K562 treated with DMSO at 1 percent for 48 hours (cell line): ENCODE results near the gene PGD. TPM values are rescaled to one million over a fixed set of nuclear protein-coding genes. Genes with fewer than 3 reads are reported as not detected.

Experiments used
- total RNA-seq: library from RNA; unstranded; fragments of 300-600 nt; gene quantifications from 2 replicates; pipeline ENCODE4 v1.2.3, GENCODE V29; 2022; ENCODE audit warnings: low replicate concordance; ENCODE audit errors: extremely low read depth

Gene PGD
- 1,030 TPM in 1 of 2 replicates, not detected in the other for total RNA-seq

DNA sequence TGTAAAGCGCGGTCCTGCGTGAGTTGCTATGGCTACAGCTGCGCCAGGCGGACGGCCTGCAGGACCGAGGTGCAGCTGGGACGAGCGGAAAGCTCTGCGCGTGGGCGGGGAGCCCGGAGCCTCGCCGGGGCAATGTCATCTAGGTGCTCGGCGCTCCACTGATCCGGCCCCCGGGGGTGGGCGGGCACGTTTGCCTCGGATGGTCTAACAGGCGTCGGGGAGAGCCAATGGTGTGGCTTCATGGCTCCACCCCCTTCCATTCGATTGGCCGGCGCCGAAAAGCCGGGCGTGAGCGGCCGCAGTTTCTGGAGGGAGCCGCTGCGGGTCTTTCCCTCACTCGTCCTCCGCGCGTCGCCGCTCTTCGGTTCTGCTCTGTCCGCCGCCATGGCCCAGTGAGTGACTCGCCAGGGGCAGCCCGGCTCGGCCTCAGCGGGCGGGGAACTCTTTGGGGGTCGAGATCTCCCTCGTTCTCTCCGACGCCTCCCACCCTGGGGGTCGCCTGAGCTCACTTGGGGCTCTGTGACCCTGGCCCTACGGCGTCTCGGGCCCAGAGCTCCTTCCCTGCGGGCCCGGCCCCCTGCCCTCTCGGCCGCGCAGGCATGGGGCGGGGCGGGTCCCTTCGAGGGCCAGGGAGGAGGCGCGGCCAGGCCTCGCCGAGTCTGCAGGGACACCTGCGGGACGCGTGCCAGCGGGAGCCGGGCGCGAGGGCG is at the start of gene PGD:
Gene PGD (plus strand): TSS at position 331 of the 710 bp plus-strand sequence. CDS start 54 bp downstream, at position 385.

DNA sequence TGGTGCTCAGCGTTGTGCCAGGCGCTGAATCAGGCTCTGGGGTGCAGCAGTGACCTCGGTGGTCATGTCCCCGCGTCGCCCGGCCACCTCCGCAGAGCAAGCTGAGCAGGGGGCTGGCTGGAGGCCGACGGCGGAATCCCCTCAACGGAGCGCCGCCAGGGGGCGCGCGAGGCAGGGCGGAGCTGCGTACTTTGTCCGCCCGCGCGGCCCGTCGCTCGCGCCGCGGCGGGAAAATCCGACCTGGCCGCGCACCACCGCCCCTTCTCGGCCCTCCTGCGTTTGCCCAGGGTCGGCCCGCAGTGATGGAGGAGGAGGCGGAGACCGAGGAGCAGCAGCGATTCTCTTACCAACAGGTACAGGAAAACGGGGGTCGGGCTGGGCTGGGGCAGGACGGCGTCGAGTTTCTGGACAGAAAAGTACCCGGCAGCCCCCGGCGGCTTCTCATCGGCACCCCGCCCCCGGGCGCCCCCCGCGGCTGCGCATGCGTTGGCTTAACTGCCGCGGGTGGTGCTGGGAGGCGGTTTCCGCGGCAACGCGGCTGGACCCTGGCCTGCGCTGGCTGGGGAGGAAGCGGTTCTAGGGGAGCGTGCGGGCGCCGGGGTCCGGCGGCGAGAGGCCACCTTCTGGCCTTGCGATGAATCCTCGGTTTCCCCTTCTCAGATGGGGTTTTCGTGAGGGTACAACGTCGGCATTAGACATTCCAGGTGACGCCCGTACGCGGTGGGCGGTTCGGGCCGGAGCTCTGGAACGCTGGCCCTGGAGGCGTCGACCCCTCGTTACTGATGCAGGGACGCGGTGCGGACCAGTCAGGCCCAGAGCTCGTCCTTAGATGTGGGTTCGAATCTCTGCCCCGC is 31.6 kb downstream of the PGD start, which contains the start of gene CENPS:
Gene CENPS (plus strand): TSS at position 218 of the 854 bp plus-strand sequence. CDS start 85 bp downstream, at position 303.

DNA sequence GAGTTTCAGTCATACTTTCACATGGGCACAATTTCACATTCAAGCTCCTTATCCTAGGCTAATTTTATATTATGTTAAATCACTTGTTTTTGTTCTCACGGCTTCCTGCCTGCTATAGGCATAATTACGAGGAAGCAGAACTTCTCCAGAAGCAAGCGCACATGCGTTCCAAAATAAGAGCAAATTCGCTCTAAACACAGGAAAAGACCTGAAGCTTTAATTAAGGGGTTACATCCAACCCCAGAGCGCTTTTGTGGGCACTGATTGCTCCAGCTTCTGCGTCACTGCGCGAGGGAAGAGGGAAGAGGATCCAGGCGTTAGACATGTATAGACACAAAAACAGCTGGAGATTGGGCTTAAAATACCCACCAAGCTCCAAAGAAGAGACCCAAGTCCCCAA is 50.9 kb downstream of the PGD start, which contains the start of gene CORT:
Gene CORT (plus strand): TSS at position 281 of the 400 bp plus-strand sequence. CDS start 193 bp downstream, outside the sequence.

Other genes with a start within 250 kb of the PGD start
- not detected in 2 replicates for gene KIF1B, start 188.5 kb upstream of the PGD start, total RNA-seq
- not detected in 2 replicates for gene CENPS, start 31.4 kb downstream of the PGD start, total RNA-seq
- not detected in 2 replicates for gene CORT, start 51.0 kb downstream of the PGD start, total RNA-seq
- gene DFFA, start 73.5 kb downstream of the PGD start, total RNA-seq, result not detected in 2 replicates
- gene PEX14, start 75.9 kb downstream of the PGD start, total RNA-seq, result not detected in 2 replicates